Skeletal muscle satellite cell (primary cell): ENCODE data around the gene CCR6.

Experiments
- H3K27me3 ChIP-seq: 2 replicates; pipeline ENCODE4 v1.7.0; 2013; ENCODE audit warnings: low read length; ENCODE audit not compliant: control insufficient read depth, insufficient read depth
- H3K36me3 ChIP-seq: 2 replicates; pipeline ENCODE4 v1.7.0; 2013; ENCODE audit warnings: mild to moderate bottlenecking, control low read depth, low read length; ENCODE audit not compliant: insufficient read depth
- H3K4me1 ChIP-seq: 2 replicates; pipeline ENCODE4 v1.7.0; 2013; ENCODE audit warnings: low read length; ENCODE audit not compliant: control insufficient read depth, insufficient read depth
- H3K4me2 ChIP-seq: 2 replicates; pipeline ENCODE4 v1.7.0; 2013; ENCODE audit warnings: mild to moderate bottlenecking, low read length
- H3K4me3 ChIP-seq: 2 replicates; pipeline ENCODE4 v1.7.0; 2013; ENCODE audit warnings: low read length
- H3K9ac ChIP-seq: 2 replicates; pipeline ENCODE4 v1.7.0; 2013; ENCODE audit warnings: mild to moderate bottlenecking, low read depth, low read length, moderate library complexity
- H3K9me3 ChIP-seq: replicated peaks from 2 replicates; pipeline ENCODE4 v1.7.0; 2013; ENCODE audit warnings: mild to moderate bottlenecking, control low read depth, low read length

Gene CCR6

GRCh38 chr6:167124753-167125152 lies 1.9 kb downstream of the CCR6 start:
- Histone ChIP-seq H3K27me3 (no peaks in the 10 kb centered on the region), H3K9ac (no peak overlapping the region), H3K9me3 (no peaks in the 10 kb centered on the region), H3K4me3 (no peak overlapping the region), H3K36me3 (no peaks in the 10 kb centered on the region), H3K4me2 (no peak overlapping the region), H3K4me1 (no peaks in the 10 kb centered on the region)

GRCh38 chr6:167125410-167125809 lies 2.5 kb downstream of the CCR6 start:
- Histone ChIP-seq H3K9me3 (no peaks in the 10 kb centered on the region), H3K4me2 (no peak overlapping the region), H3K4me1 (no peaks in the 10 kb centered on the region), H3K36me3 (no peaks in the 10 kb centered on the region), H3K4me3 (no peak overlapping the region), H3K9ac (no peak overlapping the region), H3K27me3 (no peaks in the 10 kb centered on the region)

- no peak overlapping the region for H3K4me3 ChIP-seq
- no peaks in the 10 kb centered on the region for H3K4me1 ChIP-seq
- no peaks in the 10 kb centered on the region for H3K36me3 ChIP-seq
- no peak overlapping the region for H3K9ac ChIP-seq
- no peaks in the 10 kb centered on the region for H3K27me3 ChIP-seq
- no peaks in the 10 kb centered on the region for H3K9me3 ChIP-seq
- H3K4me2 ChIP-seq, result no peak overlapping the region
These were observed 3.0 kb downstream of the CCR6 start for GRCh38 chr6:167125855-167126349.

DNA sequence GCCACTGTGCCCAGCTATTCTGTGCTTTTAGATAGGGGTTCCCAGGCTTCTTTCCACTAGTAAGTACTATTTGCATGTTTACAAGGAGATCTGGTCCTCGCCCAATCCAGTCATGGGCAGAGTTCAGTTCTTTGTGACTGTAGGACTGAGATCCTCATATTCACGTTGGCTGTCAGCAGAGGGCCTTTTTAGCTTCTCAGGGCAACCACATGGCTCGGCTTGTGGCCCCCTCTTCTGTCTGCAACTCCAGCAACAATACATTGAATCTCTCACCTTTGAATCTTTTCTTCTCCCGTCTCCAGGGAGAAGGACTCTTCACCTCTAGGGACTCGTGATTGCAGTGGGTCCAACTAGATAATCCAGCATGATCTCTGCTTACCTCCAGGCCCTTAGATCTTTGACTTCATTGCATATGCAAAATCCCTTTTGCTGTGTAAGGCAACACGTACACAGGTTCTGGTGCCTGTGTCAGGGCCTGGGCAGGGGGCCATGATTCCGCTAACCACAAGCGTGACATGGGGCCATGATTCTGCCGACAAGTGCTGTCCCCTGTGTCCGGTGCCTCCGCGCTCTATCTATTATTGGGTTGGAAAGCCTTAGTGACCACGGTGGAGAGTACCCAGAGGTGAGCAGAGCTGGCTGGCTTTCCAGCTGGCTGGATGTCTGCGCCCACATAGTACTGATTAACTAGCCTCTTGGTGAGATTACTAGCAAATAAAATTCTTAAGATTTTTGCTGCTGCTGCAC lies 5.1 kb downstream of the CCR6 start:
- Histone ChIP-seq H3K4me3 (no peak overlapping the region), H3K27me3 (no peaks in the 10 kb centered on the region), H3K9me3 (no peaks in the 10 kb centered on the region), H3K4me1 (no peaks in the 10 kb centered on the region), H3K36me3 (no peaks in the 10 kb centered on the region), H3K9ac (no peak overlapping the region), H3K4me2 (no peak overlapping the region)

DNA sequence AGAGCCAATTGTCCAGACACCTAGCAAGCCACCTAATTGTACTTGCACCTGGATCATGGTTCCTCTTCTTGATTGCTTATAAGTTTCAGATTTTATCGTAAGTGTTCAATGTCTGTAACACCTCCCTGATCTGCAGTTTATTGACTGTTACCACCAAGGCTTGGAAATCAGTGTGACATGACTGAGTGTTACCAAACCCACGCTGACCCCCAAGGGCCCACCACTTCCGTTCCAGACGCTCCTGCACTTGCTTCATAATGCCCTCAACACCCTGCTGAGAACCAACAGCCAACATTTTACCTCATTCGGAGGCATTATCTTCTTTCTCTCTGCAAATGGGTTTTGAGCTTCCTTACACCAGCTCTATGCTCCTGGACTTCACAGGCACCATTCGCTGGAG lies 6.3 kb downstream of the CCR6 start:
- Histone ChIP-seq H3K4me2 (no peak overlapping the region), H3K36me3 (no peaks in the 10 kb centered on the region), H3K4me1 (no peaks in the 10 kb centered on the region), H3K4me3 (no peak overlapping the region), H3K9ac (no peak overlapping the region), H3K9me3 (no peaks in the 10 kb centered on the region), H3K27me3 (no peaks in the 10 kb centered on the region)

GRCh38 chr6:167129562-167129961 lies 6.7 kb downstream of the CCR6 start:
- H3K4me2 ChIP-seq, result no peak overlapping the region
- no peaks in the 10 kb centered on the region for H3K4me1 ChIP-seq
- no peak overlapping the region for H3K4me3 ChIP-seq

DNA sequence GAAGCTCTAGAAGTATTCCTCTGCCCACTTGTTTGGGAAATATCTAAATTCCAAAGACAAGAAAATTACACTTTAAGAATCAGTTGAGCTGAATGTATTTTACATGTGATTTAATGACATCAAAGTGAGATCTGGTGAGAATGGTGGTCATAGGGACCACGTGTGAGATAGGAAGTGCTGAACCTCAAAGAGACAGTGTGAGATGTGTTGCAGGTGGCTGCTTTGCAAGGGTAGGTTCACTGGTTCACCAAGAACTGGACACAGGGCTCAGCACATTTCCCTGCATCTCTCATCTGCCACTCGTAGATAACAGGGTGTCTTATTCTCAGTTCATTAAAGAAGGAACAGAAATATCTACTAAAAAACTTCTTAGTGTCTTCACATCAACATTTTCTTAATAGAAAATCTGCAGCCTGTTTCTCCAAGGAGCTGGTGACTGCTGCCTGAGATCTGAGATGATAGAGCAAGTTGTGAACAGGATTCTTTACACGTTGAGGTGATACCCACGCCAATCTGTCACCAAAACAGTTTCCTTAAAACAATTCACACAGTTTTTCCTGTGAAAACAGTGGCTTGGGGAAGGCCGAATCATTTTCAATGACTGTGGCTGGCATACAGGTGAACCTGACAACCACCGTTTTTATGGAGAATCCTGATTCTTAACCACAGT lies 7.2 kb downstream of the CCR6 start:
- Histone ChIP-seq H3K9me3 (no peaks in the 10 kb centered on the region), H3K4me1 (no peaks in the 10 kb centered on the region), H3K4me3 (no peak overlapping the region), H3K36me3 (no peaks in the 10 kb centered on the region), H3K27me3 (no peaks in the 10 kb centered on the region), H3K4me2 (no peak overlapping the region), H3K9ac (no peak overlapping the region)

More at GRCh38 chr6:167129562-167129961, 6.7 kb downstream of the CCR6 start:
- H3K9ac ChIP-seq, result no peak overlapping the region
- H3K9me3 ChIP-seq, result no peaks in the 10 kb centered on the region
- H3K27me3 ChIP-seq, result no peaks in the 10 kb centered on the region
- no peaks in the 10 kb centered on the region for H3K36me3 ChIP-seq

DNA sequence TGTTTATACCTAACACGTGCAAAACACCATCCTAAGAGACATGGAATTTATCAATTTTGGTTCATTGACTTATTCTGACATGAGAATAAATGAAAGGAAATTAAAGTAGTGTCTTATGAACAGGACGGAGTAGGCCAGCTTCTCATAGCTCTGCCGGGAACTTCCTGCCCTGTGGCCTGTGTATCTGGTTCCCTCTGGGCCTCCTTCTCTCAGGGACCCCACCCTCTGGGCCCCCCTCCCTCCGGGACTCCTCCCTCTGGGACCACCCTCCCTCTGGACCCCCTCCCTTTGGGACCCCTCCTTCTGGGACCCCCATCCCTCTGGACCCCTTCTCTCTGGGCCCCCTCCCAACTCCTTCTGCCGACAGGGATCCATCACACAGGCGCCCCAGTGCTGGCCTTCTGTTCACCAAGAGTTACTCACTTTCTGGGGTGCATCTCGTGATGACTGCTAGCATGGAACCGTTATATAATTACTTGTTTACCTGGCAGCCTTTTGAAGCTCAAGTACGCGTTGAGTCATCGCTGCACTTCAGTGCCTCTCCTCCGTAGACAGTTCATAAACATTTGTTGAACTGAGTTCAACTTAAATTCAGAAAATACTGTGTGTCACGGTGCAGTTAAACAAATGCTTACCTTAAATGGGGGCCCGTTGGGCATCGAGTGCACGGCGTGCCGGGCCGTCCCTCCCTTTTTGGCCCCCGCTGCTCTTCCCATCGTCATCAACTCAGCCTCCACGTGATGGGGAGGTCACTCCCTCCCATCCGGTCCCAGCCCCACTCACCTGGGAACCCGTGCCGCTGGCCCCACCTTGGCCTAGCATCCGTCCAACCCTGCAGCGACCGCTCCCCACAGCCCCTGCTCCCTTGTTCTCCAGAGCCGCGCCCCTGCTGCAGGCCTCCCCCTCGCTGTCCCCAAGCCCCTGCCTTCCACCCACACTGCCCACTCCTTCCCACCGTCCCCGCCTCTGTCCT lies 8.1 kb downstream of the CCR6 start:
- Histone ChIP-seq H3K4me1 (no peaks in the 10 kb centered on the region), H3K36me3 (no peaks in the 10 kb centered on the region), H3K4me3 (no peak overlapping the region), H3K4me2 (no peak overlapping the region), H3K9ac (no peak overlapping the region), H3K27me3 (no peaks in the 10 kb centered on the region), H3K9me3 (no peaks in the 10 kb centered on the region)

DNA sequence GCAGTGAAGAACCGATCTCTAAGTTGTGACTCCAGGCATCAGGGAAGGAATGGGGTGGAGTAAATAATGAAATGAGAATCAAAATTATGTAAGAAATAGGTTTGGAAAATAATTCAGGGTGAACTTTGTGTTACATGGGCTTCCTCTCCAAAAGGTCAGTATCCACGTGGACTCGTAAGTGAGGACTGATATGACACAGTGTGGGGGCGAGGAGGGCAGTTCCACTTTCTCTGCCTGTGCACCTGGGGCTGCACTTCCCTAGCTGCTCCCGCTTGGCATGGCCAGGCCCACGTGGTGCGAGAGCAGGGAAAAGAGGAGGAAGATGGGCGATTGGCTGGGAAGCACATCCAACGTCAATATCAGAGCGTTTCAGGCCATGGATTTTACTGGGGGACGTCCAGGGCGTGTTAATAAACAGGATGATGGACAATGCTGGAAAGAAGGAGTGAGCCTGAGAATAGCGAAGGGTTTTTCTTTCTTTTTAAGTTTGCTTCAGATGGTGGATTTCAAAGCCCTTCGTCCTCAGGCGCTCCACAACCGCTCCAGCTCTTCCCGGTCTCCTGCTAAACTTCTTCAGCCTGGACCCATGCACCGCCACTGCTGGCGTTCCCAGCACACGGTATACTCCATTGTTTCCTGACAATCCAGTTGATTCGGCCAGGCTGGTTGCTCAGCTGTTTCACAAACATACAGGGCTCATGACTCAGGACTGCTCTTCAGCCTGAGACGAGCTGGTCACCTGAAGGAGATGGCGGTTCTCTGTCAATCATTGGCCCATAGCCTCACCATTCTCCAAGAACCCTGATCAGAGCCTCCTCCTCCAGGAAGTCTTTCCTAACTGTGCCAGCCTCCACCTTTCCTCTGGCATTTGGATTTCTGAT lies 11.8 kb downstream of the CCR6 start:
- H3K9ac ChIP-seq, result no peak overlapping the region
- H3K4me1 ChIP-seq, result no peaks in the 10 kb centered on the region
- no peaks in the 10 kb centered on the region for H3K9me3 ChIP-seq
- H3K27me3 ChIP-seq, result no peaks in the 10 kb centered on the region
- no peak overlapping the region for H3K4me2 ChIP-seq
- H3K36me3 ChIP-seq, result no peaks in the 10 kb centered on the region
- H3K4me3 ChIP-seq, result no peak overlapping the region

DNA sequence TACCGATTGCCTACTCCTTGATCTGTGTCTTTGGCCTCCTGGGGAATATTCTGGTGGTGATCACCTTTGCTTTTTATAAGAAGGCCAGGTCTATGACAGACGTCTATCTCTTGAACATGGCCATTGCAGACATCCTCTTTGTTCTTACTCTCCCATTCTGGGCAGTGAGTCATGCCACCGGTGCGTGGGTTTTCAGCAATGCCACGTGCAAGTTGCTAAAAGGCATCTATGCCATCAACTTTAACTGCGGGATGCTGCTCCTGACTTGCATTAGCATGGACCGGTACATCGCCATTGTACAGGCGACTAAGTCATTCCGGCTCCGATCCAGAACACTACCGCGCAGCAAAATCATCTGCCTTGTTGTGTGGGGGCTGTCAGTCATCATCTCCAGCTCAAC lies 13.5 kb downstream of the CCR6 start:
- Histone ChIP-seq H3K9ac (no peak overlapping the region), H3K27me3 (no peaks in the 10 kb centered on the region), H3K9me3 (no peaks in the 10 kb centered on the region), H3K4me1 (no peaks in the 10 kb centered on the region), H3K4me2 (no peak overlapping the region), H3K36me3 (no peaks in the 10 kb centered on the region), H3K4me3 (no peak overlapping the region)
